Panc1 (cell line): ENCODE measurements around the gene TIE1. TPM values are rescaled to one million over a fixed set of nuclear protein-coding genes. Genes with fewer than 3 reads are reported as not detected.
A peak's percentile ranks its signal among the peaks of the same experiment; 100 is the strongest.

Experiments used
- ATAC-seq: fragments of 200-7000 bp; cut with Tn5 transposase; 2 replicates; pipeline ENCODE4 v1.9.1; 2020; ENCODE audit warnings: mild to moderate bottlenecking, moderate library complexity
- BruUV-seq: library from RNA; stranded (reverse); fragments of 400-500 nt; replicated peaks from 2 replicates; lab custom pipeline; 2021; lab: Mats Ljungman, UMichigan
- CTCF ChIA-PET: fragments of 300-600 bp; sonication (Branson Sonifier 250); formaldehyde crosslinking; loops from one replicate; lab custom pipeline; 2022; ENCODE audit warnings: antibody characterized with exemption; lab: Charles Lee
- POLR2A ChIA-PET: fragments of 300-600 bp; sonication (Branson Sonifier 250); formaldehyde crosslinking; loops from one replicate; lab custom pipeline; 2022; ENCODE audit warnings: antibody characterized with exemption; lab: Charles Lee
- DNase-seq: peaks from one replicate; pipeline ENCODE4 v3.0.0-alpha.2; 2010; ENCODE audit warnings: low read depth, low spot score
- H3K27ac ChIP-seq: 2 replicates; pipeline ENCODE4 v1.5.1; 2011; ENCODE audit warnings: mild to moderate bottlenecking, low read length, inconsistent platforms
- H3K27me3 ChIP-seq: fragments of 200-500 bp; sonication (Bioruptor generic); 2 replicates; pipeline ENCODE4 v1.6.0; 2014; ENCODE audit warnings: low read length, inconsistent platforms; ENCODE audit not compliant: control insufficient read depth, insufficient read depth
- H3K36me3 ChIP-seq: fragments of 200-500 bp; sonication (Bioruptor generic); 2 replicates; pipeline ENCODE4 v1.5.1; 2014; ENCODE audit warnings: inconsistent platforms, mild to moderate bottlenecking, low read length, moderate library complexity; ENCODE audit not compliant: control insufficient read depth, insufficient read depth
- H3K4me1 ChIP-seq: 2 replicates; pipeline ENCODE4 v1.5.1; 2011; ENCODE audit warnings: inconsistent platforms, mild to moderate bottlenecking, low read length, moderate library complexity; ENCODE audit not compliant: control insufficient read depth, insufficient read depth
- H3K4me3 ChIP-seq, 2 experiments: 2 replicates each; pipeline ENCODE4 v1.5.1; 2011 to 2012; ENCODE audit warnings: low read depth in 2 of 2, low read length in 2 of 2, mild to moderate bottlenecking in 2 of 2, inconsistent platforms in 1 of 2, moderate library complexity in 1 of 2
- H3K9me3 ChIP-seq: fragments of 200-500 bp; sonication (Bioruptor generic); 2 replicates; pipeline ENCODE4 v1.5.1; 2014; ENCODE audit warnings: low read depth, mild to moderate bottlenecking, inconsistent platforms, low read length, moderate library complexity; ENCODE audit not compliant: control insufficient read depth, insufficient read depth
- POLR2AphosphoS5 ChIP-seq: IDR thresholded peaks from 2 replicates; pipeline ENCODE4 v1.6.1; 2012; ENCODE audit warnings: mild to moderate bottlenecking, low read depth, low read length, moderate library complexity
- SIN3A ChIP-seq: IDR thresholded peaks from 2 replicates; pipeline ENCODE4 v1.6.1; 2012; ENCODE audit warnings: low read depth, mild to moderate bottlenecking, low read length, moderate library complexity, borderline replicate concordance; ENCODE audit not compliant: insufficient read depth
- TCF7L2 ChIP-seq: IDR thresholded peaks from 2 replicates; pipeline ENCODE4 v1.6.1; 2011; ENCODE audit warnings: mild to moderate bottlenecking, low read depth, low read length, inconsistent platforms
- in situ Hi-C: cut with HindIII; loops from 2 replicates; pipeline ENCODE4 v1.10.0; 2016; ENCODE audit warnings: low sequenced_read_pairs, low pct_unique_long_range_greater_than_20kb
- intact Hi-C: fragments of 100-400 bp; cut with micrococcal nuclease; formaldehyde crosslinking; loops from one replicate; pipeline ENCODE4 v1.10.0; 2022; ENCODE audit not compliant: unreplicated experiment
- total RNA-seq: library from RNA; stranded (reverse); gene quantifications from one replicate; pipeline ENCODE4 v1.2.1, GENCODE V29; 2021; ENCODE audit not compliant: unreplicated experiment
- TF ChIP-seq, protein P1 (sequence below), 2 experiments: IDR thresholded peaks; 2 replicates each; pipeline ENCODE4 v1.6.1; 2011 to 2012; ENCODE audit warnings: low read depth in 2 of 2, control low read depth in 1 of 2, low read length in 1 of 2, mild to moderate bottlenecking in 1 of 2, moderate library complexity in 1 of 2; ENCODE audit not compliant: insufficient read depth in 1 of 2
- TF ChIP-seq, protein P2 (sequence below): fragments of 450-650 bp; IDR thresholded peaks from 2 replicates; pipeline ENCODE4 v1.5.1; 2017; ENCODE audit warnings: mild to moderate bottlenecking

Gene TIE1
- total RNA-seq, 1 experiment from 2014 or later = 0.28 TPM

DNA sequence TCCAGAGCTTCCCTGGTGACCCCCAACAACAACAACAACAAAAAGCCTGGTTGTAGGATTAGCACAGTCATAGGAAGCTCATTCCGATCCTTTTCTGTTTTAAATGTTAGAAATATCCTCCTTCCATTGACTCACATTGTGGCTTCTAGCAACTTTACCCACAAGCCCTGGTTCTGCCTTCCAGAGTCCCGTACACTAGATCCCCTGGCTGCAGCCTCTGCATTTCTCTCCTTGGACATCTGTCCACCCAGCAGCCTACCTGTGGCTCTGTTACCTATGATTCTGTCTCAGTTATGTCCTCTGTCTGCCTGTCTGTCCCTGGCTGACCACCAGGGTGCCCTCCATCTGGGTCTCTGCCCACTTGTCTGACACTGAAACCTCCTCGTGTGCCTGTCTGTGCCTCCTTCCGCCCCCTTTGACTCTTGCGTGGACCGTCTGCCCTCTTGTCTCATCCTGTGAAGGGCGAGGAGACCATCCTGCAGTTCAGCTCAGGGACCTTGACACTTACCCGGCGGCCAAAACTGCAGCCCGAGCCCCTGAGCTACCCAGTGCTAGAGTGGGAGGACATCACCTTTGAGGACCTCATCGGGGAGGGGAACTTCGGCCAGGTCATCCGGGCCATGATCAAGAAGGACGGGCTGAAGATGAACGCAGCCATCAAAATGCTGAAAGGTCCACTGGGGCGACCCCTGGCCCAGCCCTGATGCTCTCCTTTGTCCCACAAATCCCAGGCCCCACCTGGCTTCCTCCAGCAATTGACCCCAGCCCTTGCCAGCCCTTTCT, 16.1 kb downstream of the TIE1 start:
- CTCF ChIA-PET = interaction anchor here (1.0 kb wide), 1 partner anchor 15 kb away, joined by 3 read pairs; no protein-coding TSS in a partner anchor
- no peak for ATAC-seq
- intact Hi-C loops = no loop called here

DNA sequence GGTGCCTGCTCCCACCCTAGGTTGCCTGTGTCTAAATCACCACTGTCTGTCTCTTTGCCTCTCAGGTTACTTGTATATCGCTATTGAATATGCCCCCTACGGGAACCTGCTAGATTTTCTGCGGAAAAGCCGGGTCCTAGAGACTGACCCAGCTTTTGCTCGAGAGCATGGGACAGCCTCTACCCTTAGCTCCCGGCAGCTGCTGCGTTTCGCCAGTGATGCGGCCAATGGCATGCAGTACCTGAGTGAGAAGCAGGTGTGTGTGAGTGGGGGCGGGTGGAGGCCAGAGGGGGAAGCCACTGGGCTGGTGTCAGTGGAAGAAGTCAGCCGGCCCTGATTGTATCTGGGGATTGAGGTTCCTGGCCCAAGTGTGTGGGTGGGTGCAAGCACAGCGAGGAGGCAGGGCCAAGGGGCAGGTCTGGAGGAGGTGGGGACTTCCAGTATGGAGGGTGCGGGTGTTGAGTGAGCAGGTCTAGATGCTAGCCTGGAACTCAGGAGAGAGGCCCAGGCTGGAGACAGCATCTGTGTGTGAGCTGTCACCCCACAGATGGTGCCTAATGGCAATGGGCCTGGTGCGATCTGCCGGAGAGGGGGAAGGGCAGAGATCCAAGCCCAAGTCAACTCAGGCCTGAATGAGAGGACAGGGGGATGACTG, 17.2 kb downstream of the TIE1 start:
- in situ Hi-C loops = no loop called here
- ATAC-seq = no peak
- TF ChIP-seq POLR2AphosphoS5 = no peak
- Histone ChIP-seq H3K4me3 (no peak overlapping the region), H3K4me1 (no peaks in the 10 kb centered on the region), H3K27ac (no peak overlapping the region), H3K27me3 (no peaks in the 10 kb centered on the region), H3K9me3 (no peaks in the 10 kb centered on the region), H3K36me3 (no peaks in the 10 kb centered on the region)
- ChIA-PET CTCF (interaction anchor here (1.0 kb wide), 1 partner anchor 14 kb away, joined by 3 read pairs; no protein-coding TSS in a partner anchor), POLR2A (no interaction called here)
- BruUV-seq = no TSS peak
- intact Hi-C loops = no loop called here
- DNase-seq = no peak

More for the DNA sequence above, 16.1 kb downstream of the TIE1 start:
- Histone ChIP-seq H3K27ac (no peak overlapping the region), H3K9me3 (no peaks in the 10 kb centered on the region), H3K4me3 (no peak overlapping the region), H3K36me3 (no peaks in the 10 kb centered on the region), H3K4me1 (no peaks in the 10 kb centered on the region), H3K27me3 (no peaks in the 10 kb centered on the region)
- BruUV-seq = no TSS peak
- POLR2A ChIA-PET = no interaction called here
- TF ChIP-seq TCF7L2 (no peak), POLR2AphosphoS5 (no peak), SIN3A (no peak)
- TF ChIP-seq, protein P1, sequence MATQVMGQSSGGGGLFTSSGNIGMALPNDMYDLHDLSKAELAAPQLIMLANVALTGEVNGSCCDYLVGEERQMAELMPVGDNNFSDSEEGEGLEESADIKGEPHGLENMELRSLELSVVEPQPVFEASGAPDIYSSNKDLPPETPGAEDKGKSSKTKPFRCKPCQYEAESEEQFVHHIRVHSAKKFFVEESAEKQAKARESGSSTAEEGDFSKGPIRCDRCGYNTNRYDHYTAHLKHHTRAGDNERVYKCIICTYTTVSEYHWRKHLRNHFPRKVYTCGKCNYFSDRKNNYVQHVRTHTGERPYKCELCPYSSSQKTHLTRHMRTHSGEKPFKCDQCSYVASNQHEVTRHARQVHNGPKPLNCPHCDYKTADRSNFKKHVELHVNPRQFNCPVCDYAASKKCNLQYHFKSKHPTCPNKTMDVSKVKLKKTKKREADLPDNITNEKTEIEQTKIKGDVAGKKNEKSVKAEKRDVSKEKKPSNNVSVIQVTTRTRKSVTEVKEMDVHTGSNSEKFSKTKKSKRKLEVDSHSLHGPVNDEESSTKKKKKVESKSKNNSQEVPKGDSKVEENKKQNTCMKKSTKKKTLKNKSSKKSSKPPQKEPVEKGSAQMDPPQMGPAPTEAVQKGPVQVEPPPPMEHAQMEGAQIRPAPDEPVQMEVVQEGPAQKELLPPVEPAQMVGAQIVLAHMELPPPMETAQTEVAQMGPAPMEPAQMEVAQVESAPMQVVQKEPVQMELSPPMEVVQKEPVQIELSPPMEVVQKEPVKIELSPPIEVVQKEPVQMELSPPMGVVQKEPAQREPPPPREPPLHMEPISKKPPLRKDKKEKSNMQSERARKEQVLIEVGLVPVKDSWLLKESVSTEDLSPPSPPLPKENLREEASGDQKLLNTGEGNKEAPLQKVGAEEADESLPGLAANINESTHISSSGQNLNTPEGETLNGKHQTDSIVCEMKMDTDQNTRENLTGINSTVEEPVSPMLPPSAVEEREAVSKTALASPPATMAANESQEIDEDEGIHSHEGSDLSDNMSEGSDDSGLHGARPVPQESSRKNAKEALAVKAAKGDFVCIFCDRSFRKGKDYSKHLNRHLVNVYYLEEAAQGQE (IDR thresholded peaks at IDR 0.05; ENCODE audit: insufficient read depth in 1 of 2, low read depth in 2 of 2, low read length in 1 of 2) = no peak
- TF ChIP-seq, protein P2, sequence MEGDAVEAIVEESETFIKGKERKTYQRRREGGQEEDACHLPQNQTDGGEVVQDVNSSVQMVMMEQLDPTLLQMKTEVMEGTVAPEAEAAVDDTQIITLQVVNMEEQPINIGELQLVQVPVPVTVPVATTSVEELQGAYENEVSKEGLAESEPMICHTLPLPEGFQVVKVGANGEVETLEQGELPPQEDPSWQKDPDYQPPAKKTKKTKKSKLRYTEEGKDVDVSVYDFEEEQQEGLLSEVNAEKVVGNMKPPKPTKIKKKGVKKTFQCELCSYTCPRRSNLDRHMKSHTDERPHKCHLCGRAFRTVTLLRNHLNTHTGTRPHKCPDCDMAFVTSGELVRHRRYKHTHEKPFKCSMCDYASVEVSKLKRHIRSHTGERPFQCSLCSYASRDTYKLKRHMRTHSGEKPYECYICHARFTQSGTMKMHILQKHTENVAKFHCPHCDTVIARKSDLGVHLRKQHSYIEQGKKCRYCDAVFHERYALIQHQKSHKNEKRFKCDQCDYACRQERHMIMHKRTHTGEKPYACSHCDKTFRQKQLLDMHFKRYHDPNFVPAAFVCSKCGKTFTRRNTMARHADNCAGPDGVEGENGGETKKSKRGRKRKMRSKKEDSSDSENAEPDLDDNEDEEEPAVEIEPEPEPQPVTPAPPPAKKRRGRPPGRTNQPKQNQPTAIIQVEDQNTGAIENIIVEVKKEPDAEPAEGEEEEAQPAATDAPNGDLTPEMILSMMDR = no peak
- no peak for DNase-seq
- in situ Hi-C loops = no loop called here

- no peaks in the 10 kb centered on the region for H3K36me3 ChIP-seq
- ATAC-seq = peak; percentile 56
- TF ChIP-seq, protein P2 = no peak
- TF ChIP-seq, protein P1 (IDR thresholded peaks at IDR 0.05; ENCODE audit: insufficient read depth in 1 of 2, low read depth in 2 of 2, low read length in 1 of 2) = no peak
- H3K9me3 ChIP-seq = no peaks in the 10 kb centered on the region
- ChIA-PET CTCF (no interaction called here), POLR2A (no interaction called here)
- no peak overlapping the region for H3K27ac ChIP-seq
- no peak overlapping the region for H3K4me3 ChIP-seq
- in situ Hi-C loops = no loop called here
- no peak for DNase-seq
- intact Hi-C loops = no loop called here
- BruUV-seq = no TSS peak
- H3K4me1 ChIP-seq = no peaks in the 10 kb centered on the region
- no peaks in the 10 kb centered on the region for H3K27me3 ChIP-seq
Measured at GRCh38 chr1:43318831-43319230, 18.0 kb downstream of the TIE1 start.
